SK-N-SH treated with all-trans-retinoic acid at 6 μM for 48 hours (cell line): ENCODE results near the gene NPLOC4.

Experiments
- ATAC-seq: fragments of 200-7000 bp; cut with Tn5 transposase; 3 replicates; pipeline ENCODE4 v1.9.1; 2020; ENCODE audit warnings: mild to moderate bottlenecking, moderate library complexity
- ARNTL ChIP-seq: fragments of 450-650 bp; formaldehyde crosslinking; IDR thresholded peaks from 2 replicates; pipeline ENCODE4 v1.5.0; 2020; ENCODE audit warnings: low read depth, mild to moderate bottlenecking, moderate library complexity, borderline replicate concordance
- BACH2 ChIP-seq: fragments of 250-450 bp; sonication (Bioruptor Pico); IDR thresholded peaks from 2 replicates; pipeline ENCODE4 v1.9.0; 2021; ENCODE audit warnings: mild to moderate bottlenecking, borderline replicate concordance
- CSDC2 ChIP-seq: fragments of 250-450 bp; sonication (Bioruptor Pico); IDR thresholded peaks from 2 replicates; pipeline ENCODE4 v1.5.0; 2020; ENCODE audit warnings: mild to moderate bottlenecking, moderate library complexity
- CSRNP3 ChIP-seq: fragments of 250-450 bp; sonication (Bioruptor Pico); IDR thresholded peaks from 2 replicates; pipeline ENCODE4 v1.5.1; 2021; ENCODE audit warnings: mild to moderate bottlenecking, moderate library complexity
- ESRRG ChIP-seq: fragments of 250-450 bp; sonication (Bioruptor Pico); IDR thresholded peaks from 2 replicates; pipeline ENCODE4 v1.6.1; 2021; ENCODE audit warnings: mild to moderate bottlenecking
- GLIS3 ChIP-seq: fragments of 250-450 bp; sonication (Bioruptor Pico); IDR thresholded peaks from 2 replicates; pipeline ENCODE4 v1.5.0; 2020; ENCODE audit warnings: mild to moderate bottlenecking, moderate library complexity
- ISL1 ChIP-seq: fragments of 250-450 bp; sonication (Bioruptor Pico); IDR thresholded peaks from 2 replicates; pipeline ENCODE4 v2.1.2; 2022; ENCODE audit warnings: mild to moderate bottlenecking, moderate library complexity
- PATZ1 ChIP-seq: fragments of 250-450 bp; sonication (Bioruptor Pico); IDR thresholded peaks from 2 replicates; pipeline ENCODE4 v1.8.0; 2020; ENCODE audit warnings: mild to moderate bottlenecking, moderate library complexity, borderline replicate concordance
- POU6F1 ChIP-seq: fragments of 250-450 bp; sonication (Bioruptor Pico); IDR thresholded peaks from 2 replicates; pipeline ENCODE4 v1.8.0; 2021; ENCODE audit warnings: low read depth, mild to moderate bottlenecking, moderate library complexity, borderline replicate concordance
- PPARA ChIP-seq: fragments of 250-450 bp; sonication (Bioruptor Pico); IDR thresholded peaks from 2 replicates; pipeline ENCODE4 v1.5.0; 2020; ENCODE audit warnings: mild to moderate bottlenecking, borderline replicate concordance
- RARB ChIP-seq: fragments of 250-450 bp; sonication (Bioruptor Pico); IDR thresholded peaks from 2 replicates; pipeline ENCODE4 v1.8.0; 2021; ENCODE audit warnings: mild to moderate bottlenecking, moderate library complexity
- SNAI2 ChIP-seq: fragments of 250-450 bp; sonication (Bioruptor Pico); IDR thresholded peaks from 2 replicates; pipeline ENCODE4 v1.5.0; 2020; ENCODE audit warnings: mild to moderate bottlenecking, moderate library complexity
- TCF4 ChIP-seq: fragments of 250-450 bp; sonication (Bioruptor Pico); IDR thresholded peaks from 2 replicates; pipeline ENCODE4 v1.8.0; 2021; ENCODE audit warnings: mild to moderate bottlenecking, moderate library complexity, borderline replicate concordance
- TSHZ2 ChIP-seq: fragments of 250-450 bp; sonication (Bioruptor Pico); IDR thresholded peaks from 2 replicates; pipeline ENCODE4 v1.5.0; 2020; ENCODE audit warnings: mild to moderate bottlenecking, moderate library complexity
- ZC3H10 ChIP-seq: fragments of 250-450 bp; sonication (Bioruptor Pico); IDR thresholded peaks from 2 replicates; pipeline ENCODE4 v1.5.1; 2021; ENCODE audit warnings: mild to moderate bottlenecking, moderate library complexity
- ZFP3 ChIP-seq: fragments of 250-450 bp; sonication (Bioruptor Pico); IDR thresholded peaks from 2 replicates; pipeline ENCODE4 v1.5.0; 2020; ENCODE audit warnings: mild to moderate bottlenecking, moderate library complexity
- ZFP30 ChIP-seq: fragments of 450-650 bp; formaldehyde crosslinking; IDR thresholded peaks from 2 replicates; pipeline ENCODE4 v1.5.0; 2022; ENCODE audit warnings: mild to moderate bottlenecking, moderate library complexity
- ZNF565 ChIP-seq: fragments of 450-650 bp; formaldehyde crosslinking; conservative IDR thresholded peaks from 2 replicates; pipeline ENCODE4 v1.5.0; 2020; ENCODE audit warnings: low read depth, mild to moderate bottlenecking, moderate library complexity
- ZNF8 ChIP-seq: fragments of 450-650 bp; formaldehyde crosslinking; IDR thresholded peaks from 2 replicates; pipeline ENCODE4 v1.5.0; 2020; ENCODE audit warnings: mild to moderate bottlenecking, moderate library complexity
- TF ChIP-seq, protein P1 (sequence below): fragments of 250-450 bp; sonication (Bioruptor Pico); IDR thresholded peaks from 2 replicates; pipeline ENCODE4 v1.5.1; 2020; ENCODE audit warnings: low read depth, mild to moderate bottlenecking, moderate library complexity

Gene NPLOC4

DNA sequence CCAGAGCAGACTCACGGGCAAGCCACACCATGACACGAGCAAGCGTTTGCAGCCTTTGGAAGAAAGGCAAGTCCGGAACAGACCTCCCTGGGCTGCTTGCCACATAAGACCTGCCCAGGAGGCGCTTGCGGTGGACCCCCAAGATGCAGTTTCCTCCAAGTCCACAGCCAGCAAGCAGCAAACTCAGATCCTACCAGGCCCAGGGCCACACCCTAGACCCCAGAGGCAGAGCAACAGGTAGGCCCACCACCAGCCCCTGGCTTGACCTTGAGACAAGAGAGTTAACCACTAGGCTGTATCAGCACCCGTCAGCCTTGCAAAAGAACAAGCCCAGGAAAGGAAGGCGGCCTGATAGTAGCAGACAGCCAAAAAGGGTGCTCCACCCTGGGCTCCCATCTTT, 87.1 kb downstream of the NPLOC4 start (continued):
- TF ChIP-seq TSHZ2 (no peak), ESRRG (no peak), ZFP30 (CRISPR knock-in tag) (no peak), CSDC2 (no peak), ZFP3 (CRISPR knock-in tag) (no peak), ARNTL (no peak)

DNA sequence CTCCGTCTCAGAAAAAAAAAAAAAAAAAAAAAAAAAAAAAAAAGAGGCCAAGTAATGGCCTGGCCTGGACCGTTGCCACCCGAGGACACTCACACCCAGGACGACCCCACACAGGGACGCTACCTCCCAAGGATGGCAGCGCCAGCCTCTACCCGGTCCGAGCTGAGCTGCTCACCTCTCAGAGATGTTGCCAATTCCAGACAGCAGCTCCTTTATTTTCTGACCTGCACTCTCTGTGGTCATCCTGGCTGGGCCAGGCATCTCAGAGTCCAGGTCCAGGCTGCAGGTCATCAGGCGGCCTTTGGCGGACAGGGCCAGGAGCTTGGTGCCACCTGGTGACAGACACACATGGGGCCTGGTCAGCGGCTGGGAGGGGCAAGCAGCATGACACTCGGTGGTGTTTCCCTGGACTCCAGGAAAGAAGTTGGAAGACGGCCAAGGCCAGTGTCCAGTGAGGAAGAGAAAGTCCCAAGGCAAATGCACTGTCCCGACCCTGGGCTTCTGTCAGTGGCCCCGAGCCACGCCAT, 87.8 kb downstream of the NPLOC4 start:
- no peak for ATAC-seq
- TF ChIP-seq CSDC2 (no peak), SNAI2 (CRISPR knock-in tag) (no peak), TCF4 (CRISPR knock-in tag) (no peak), CSRNP3 (no peak), ZC3H10 (no peak), PPARA (CRISPR knock-in tag) (no peak), BACH2 (CRISPR knock-in tag) (no peak), ZNF8 (CRISPR knock-in tag) (no peak), ZNF565 (CRISPR knock-in tag) (no peak), TSHZ2 (no peak), POU6F1 (no peak), ESRRG (no peak)
- TF ChIP-seq, protein P1, sequence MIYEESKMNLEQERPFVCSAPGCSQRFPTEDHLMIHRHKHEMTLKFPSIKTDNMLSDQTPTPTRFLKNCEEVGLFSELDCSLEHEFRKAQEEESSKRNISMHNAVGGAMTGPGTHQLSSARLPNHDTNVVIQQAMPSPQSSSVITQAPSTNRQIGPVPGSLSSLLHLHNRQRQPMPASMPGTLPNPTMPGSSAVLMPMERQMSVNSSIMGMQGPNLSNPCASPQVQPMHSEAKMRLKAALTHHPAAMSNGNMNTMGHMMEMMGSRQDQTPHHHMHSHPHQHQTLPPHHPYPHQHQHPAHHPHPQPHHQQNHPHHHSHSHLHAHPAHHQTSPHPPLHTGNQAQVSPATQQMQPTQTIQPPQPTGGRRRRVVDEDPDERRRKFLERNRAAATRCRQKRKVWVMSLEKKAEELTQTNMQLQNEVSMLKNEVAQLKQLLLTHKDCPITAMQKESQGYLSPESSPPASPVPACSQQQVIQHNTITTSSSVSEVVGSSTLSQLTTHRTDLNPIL (CRISPR knock-in tag): no peak

- no peak for ATAC-seq
- TF ChIP-seq GLIS3 (CRISPR knock-in tag) (no peak), ZC3H10 (no peak), ISL1 (CRISPR knock-in tag) (no peak), PATZ1 (CRISPR knock-in tag) (no peak), RARB (CRISPR knock-in tag) (no peak), ESRRG (no peak), ZNF565 (CRISPR knock-in tag) (no peak)
- TF ChIP-seq, protein P1 (CRISPR knock-in tag): no peak
Measured at GRCh38 chr17:81547614-81547982, 89.3 kb downstream of the NPLOC4 start.
